AG04449 (cell line): Measurements from ENCODE around the gene PLXNA4.

Source experiments
- CTCF ChIA-PET: fragments of 350-600 bp; formaldehyde crosslinking; extraction: SDS; loops from one replicate; lab custom pipeline; 2021; ENCODE audit warnings: antibody characterized with exemption; lab: Yijun Ruan, JAX
- POLR2A ChIA-PET: fragments of 400-600, 350-600 bp; formaldehyde crosslinking; extraction: SDS; loops from one replicate; lab custom pipeline; 2020; ENCODE audit warnings: antibody characterized with exemption, inconsistent platforms; lab: Yijun Ruan, JAX
- DNase-seq: peaks from one replicate; pipeline ENCODE4 v3.0.0-alpha.2; 2010; ENCODE audit warnings: low read depth, low spot score
- H3K4me3 ChIP-seq: 2 replicates; pipeline ENCODE4 v1.5.1; 2011; ENCODE audit warnings: low read depth, mild to moderate bottlenecking, control low read depth, low read length
- CTCF ChIP-seq: IDR thresholded peaks from one replicate; pipeline ENCODE4 v1.5.1; 2011; ENCODE audit warnings: mild to moderate bottlenecking, moderate library complexity, low read length, control low read depth, inconsistent platforms; ENCODE audit not compliant: insufficient read depth; ENCODE audit errors: missing control alignments

Gene PLXNA4

GRCh38 chr7:132542895-132543294 lies 33.4 kb downstream of the PLXNA4 start:
- DNase-seq, result no peak
- TF ChIP-seq CTCF, result no peak
- ChIA-PET POLR2A (no interaction called here), CTCF (interaction anchor here (0.7 to 1.2 kb wide), 2 partner anchors 38 to 293 kb away, joined by 3 to 4 read pairs; no protein-coding TSS in a partner anchor)
- no peak overlapping the region for H3K4me3 ChIP-seq

GRCh38 chr7:132541656-132542055 lies 34.6 kb downstream of the PLXNA4 start:
- DNase-seq, result no peak
- H3K4me3 ChIP-seq, result no peak overlapping the region
- POLR2A ChIA-PET, result no interaction called here

GRCh38 chr7:132537456-132538145 lies 38.7 kb downstream of the PLXNA4 start:
- ChIA-PET CTCF (interaction anchor here (0.8 kb wide), 1 partner anchor 676 kb away, joined by 3 read pairs; no protein-coding TSS in a partner anchor), POLR2A (no interaction called here)
- TF ChIP-seq CTCF, result no peak
- DNase-seq, result no peak
- no peak overlapping the region for H3K4me3 ChIP-seq

More at GRCh38 chr7:132541656-132542055, 34.6 kb downstream of the PLXNA4 start:
- TF ChIP-seq CTCF, result no peak
- CTCF ChIA-PET, result no interaction called here

GRCh38 chr7:132536654-132537395 lies 39.4 kb downstream of the PLXNA4 start:
- DNase-seq, result no peak
- POLR2A ChIA-PET, result no interaction called here
- CTCF ChIA-PET, result interaction anchor here (0.8 to 1.0 kb wide), 2 partner anchors 20 to 676 kb away, joined by 3 read pairs; no protein-coding TSS in a partner anchor
- no peak for TF ChIP-seq CTCF
- H3K4me3 ChIP-seq, result no peak overlapping the region

- CTCF ChIA-PET, result no interaction called here
- POLR2A ChIA-PET, result no interaction called here
- H3K4me3 ChIP-seq, result no peak overlapping the region
- no peak for TF ChIP-seq CTCF
- no peak for DNase-seq
These were observed 42.4 kb downstream of the PLXNA4 start for GRCh38 chr7:132533916-132534315.

- TF ChIP-seq CTCF, result no peak
- ChIA-PET POLR2A (no interaction called here), CTCF (no interaction called here)
- no peak for DNase-seq
- H3K4me3 ChIP-seq, result no peak overlapping the region
These were observed 44.0 kb downstream of the PLXNA4 start for GRCh38 chr7:132532281-132532680.
